HepG2 (cell line): ENCODE results near the gene PRPF38B.

Source experiments
- ATRX ChIP-seq: sonication (generic); formaldehyde crosslinking; IDR thresholded peaks from 2 replicates; pipeline ENCODE4 v1.4.0; 2020; ENCODE audit warnings: missing genetic modification reagents, borderline replicate concordance
- CBX2 ChIP-seq, 2 experiments: fragments of 200-600 bp in 1 of 2; sonication (generic); formaldehyde crosslinking in 1 of 2; IDR thresholded peaks; 2 replicates each; pipeline versions ENCODE4 v1.7.0 to v1.8.1; 2018 to 2022; ENCODE audit warnings: low read depth in 2 of 2, low read length in 1 of 2, mild to moderate bottlenecking in 1 of 2, missing genetic modification reagents in 1 of 2
- CTCF ChIP-seq: sonication (generic); formaldehyde crosslinking; IDR thresholded peaks from 2 replicates; pipeline ENCODE4 v1.5.0; 2020; ENCODE audit warnings: mild to moderate bottlenecking, missing genetic modification reagents, moderate library complexity
- EP300 ChIP-seq, 3 experiments: sonication (generic) in 1 of 3; formaldehyde crosslinking in 1 of 3; IDR thresholded peaks; 2 replicates each; pipeline versions ENCODE4 v1.5.1 to v1.6.1; 2011 to 2020; ENCODE audit warnings: low read depth in 2 of 3, low read length in 2 of 3, borderline replicate concordance in 1 of 3, improper control_type of control experiment in 1 of 3, mild to moderate bottlenecking in 1 of 3, missing genetic modification reagents in 1 of 3, moderate library complexity in 1 of 3
- FOXA1 ChIP-seq, 2 experiments: fragments of 450-650 bp in 1 of 2; sonication (generic) in 1 of 2; formaldehyde crosslinking in 1 of 2; IDR thresholded peaks; 2 replicates each; pipeline versions ENCODE4 v1.4.0 to v1.6.1; 2016 to 2020; ENCODE audit warnings: missing genetic modification reagents in 1 of 2
- HOXA7 ChIP-seq: sonication (generic); formaldehyde crosslinking; IDR thresholded peaks from 2 replicates; pipeline ENCODE4 v1.8.1; 2022; ENCODE audit warnings: mild to moderate bottlenecking, missing genetic modification reagents, moderate library complexity
- POLR2A ChIP-seq, 2 experiments: IDR thresholded peaks; 2 replicates each; pipeline ENCODE4 v1.6.1; 2011; ENCODE audit warnings: low read depth in 2 of 2, low read length in 2 of 2, mild to moderate bottlenecking in 1 of 2, moderate library complexity in 1 of 2; ENCODE audit not compliant: insufficient read depth in 1 of 2
- TCF7L2 ChIP-seq: IDR thresholded peaks from 2 replicates; pipeline ENCODE4 v1.6.1; 2011; ENCODE audit warnings: mild to moderate bottlenecking, low read depth, low read length, moderate library complexity

GRCh38 chr1:108718927-108719655, 27.0 kb downstream of the PRPF38B start:
- TF ChIP-seq HOXA7 (no peak), TCF7L2 (no peak), CTCF (CRISPR knock-in tag) (no peak), EP300 (IDR thresholded peaks at IDR 0.05; ENCODE audit: low read depth in 2 of 2, low read length in 2 of 2) (no peak), EP300 (CRISPR knock-in tag; IDR thresholded peaks at IDR 0.05; ENCODE audit: borderline replicate concordance) (no peak), POLR2A (IDR thresholded peaks at IDR 0.05; ENCODE audit: insufficient read depth in 1 of 2, low read depth in 2 of 2, low read length in 2 of 2) (no peak), CBX2 (IDR thresholded peaks at IDR 0.05; ENCODE audit: low read depth, low read length) (no peak), CBX2 (CRISPR knock-in tag; IDR thresholded peaks at IDR 0.05; ENCODE audit: low read depth) (no peak), ATRX (CRISPR knock-in tag) (no peak), FOXA1 (IDR thresholded peaks at IDR 0.05) (no peak), FOXA1 (CRISPR knock-in tag; IDR thresholded peaks at IDR 0.05) (no peak)
